Prostate gland (tissue), 2 donors: ENCODE results near the gene TMEM143. TPM values are rescaled to one million over a fixed set of nuclear protein-coding genes. Genes with fewer than 3 reads are reported as not detected.

Experiments used
- DNase-seq: peaks from one replicate; pipeline ENCODE4 v3.0.0-alpha.2; 2019; ENCODE audit warnings: low spot score
- H3K27ac ChIP-seq, 2 donors: fragments of 200-600 bp; sonication (generic); 2 replicates each; pipeline ENCODE4 v1.5.1; 2017 to 2019
- H3K27me3 ChIP-seq: fragments of 200-600 bp; sonication (generic); replicated peaks from 2 replicates; pipeline ENCODE4 v1.5.1; 2019; ENCODE audit not compliant: insufficient read depth
- H3K36me3 ChIP-seq, 2 donors: fragments of 200-600 bp; sonication (generic); 1 replicate in 1 of 2; 2 replicates in 1 of 2; pipeline versions ENCODE4 v1.5.1 to v1.8.1; 2017 to 2019
- H3K4me1 ChIP-seq: fragments of 200-600 bp; sonication (generic); replicated peaks from 2 replicates; pipeline ENCODE4 v1.5.1; 2019
- H3K4me3 ChIP-seq, 2 donors: fragments of 200-600 bp; sonication (generic); 2 replicates each; pipeline ENCODE4 v1.5.1; 2017 to 2019
- H3K9me3 ChIP-seq: fragments of 200-600 bp; sonication (generic); 2 replicates; pipeline ENCODE4 v1.5.1; 2017
- POLR2A ChIP-seq: fragments of 450-650 bp; IDR thresholded peaks from one replicate; pipeline ENCODE4 v1.6.1; 2016; ENCODE audit warnings: antibody characterized with exemption, mild to moderate bottlenecking
- POLR2AphosphoS5 ChIP-seq: sonication (generic); formaldehyde crosslinking; IDR thresholded peaks from one replicate; pipeline ENCODE4 v1.6.1; 2017; ENCODE audit warnings: antibody characterized with exemption
- WGBS: methylation state at CpG from one replicate; pipeline ENCODE4 v1.1.5; 2018; 5-methylcytosine and 5-hydroxymethylcytosine counted together
- intact Hi-C: fragments of 100-400 bp; cut with DNase I; formaldehyde crosslinking; loops from one replicate; pipeline ENCODE4 v1.14.2; 2022
- total RNA-seq, 2 donors: library from RNA; depleted of rRNA; stranded (reverse); fragments of >200 nt; gene quantifications; one replicate each; pipeline ENCODE4 v1.1.0, GENCODE V29; 2016
- TF ChIP-seq, protein P1 (sequence below), 4 experiments: fragments of 200-600 bp in 2 of 4; fragments of 450-650 bp in 2 of 4; sonication (generic) in 2 of 4; IDR thresholded peaks; 1 replicate in 3 of 4; 2 replicates in 1 of 4; pipeline ENCODE4 v1.5.1; 2016 to 2019; ENCODE audit warnings: antibody characterized with exemption in 4 of 4, mild to moderate bottlenecking in 2 of 4, moderate library complexity in 2 of 4

The TMEM143 gene
- total RNA-seq, 2 donors from 2014 or later = 4.6 to 14.9 TPM

DNA sequence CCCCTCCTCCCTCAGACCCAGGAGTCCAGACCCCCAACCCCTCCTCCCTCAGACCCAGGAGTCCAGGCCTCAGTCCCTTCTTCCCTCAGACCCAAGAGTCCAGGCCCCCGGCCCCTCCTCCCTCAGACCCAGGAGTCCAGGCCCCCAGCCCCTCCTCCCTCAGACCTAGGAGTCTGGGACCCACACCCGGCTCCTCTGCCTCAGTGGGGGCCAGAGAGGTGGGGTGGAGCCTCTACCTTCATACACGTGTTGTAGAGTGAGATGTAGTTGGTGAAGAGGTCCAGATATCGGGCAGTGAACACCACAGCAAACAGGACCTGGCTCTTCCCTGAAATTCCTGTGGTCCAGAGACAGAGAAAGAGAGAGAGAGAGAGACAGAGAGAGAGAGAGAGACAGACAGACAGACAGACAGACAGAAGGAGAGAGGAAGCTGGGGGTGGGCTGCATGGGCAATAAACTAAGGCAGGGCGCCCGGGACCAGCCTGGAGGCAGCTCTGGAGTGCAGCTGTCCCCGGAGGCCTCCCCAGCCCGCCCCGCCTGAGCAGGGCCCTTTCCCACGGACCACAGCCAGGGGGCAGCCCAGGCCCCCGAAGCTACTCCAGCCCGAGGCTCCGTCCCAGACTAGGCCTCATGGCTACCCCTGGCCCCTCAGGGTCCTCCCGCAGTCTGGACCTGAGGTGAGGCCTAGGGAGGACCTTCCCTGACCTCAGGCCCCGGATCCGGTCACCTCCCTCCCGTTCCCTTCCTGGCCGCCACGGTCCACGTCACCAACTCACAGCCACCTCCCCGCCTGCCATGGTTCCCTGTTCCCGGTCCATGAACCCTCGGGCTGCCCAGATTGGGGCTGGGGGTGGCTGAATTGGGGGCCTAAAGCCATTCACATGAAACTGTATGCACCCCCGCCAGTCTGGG lies 26.7 kb upstream of the TMEM143 start:
- Histone ChIP-seq H3K9me3 (no peaks in the 10 kb centered on the region), H3K27ac (peak overlapping the region; percentile 87 to 91), H3K27me3 (no peaks in the 10 kb centered on the region), H3K4me1 (no peaks in the 10 kb centered on the region), H3K36me3 (peaks cover 0 to 3% of the 10 kb centered on the region in 2 donors), H3K4me3 (peak overlapping the region; percentile 81 to 89)
- under 1% methylated on average over 22 of the region's 24 CpGs for WGBS
- intact Hi-C loops = loop anchor here (2.0 kb wide), 1 partner anchor 70 kb away; a partner anchor contains a TSS
- DNase-seq = peak; percentile 52
- TF ChIP-seq POLR2AphosphoS5 (peak; percentile 43), POLR2A (no peak)
- TF ChIP-seq, protein P1, sequence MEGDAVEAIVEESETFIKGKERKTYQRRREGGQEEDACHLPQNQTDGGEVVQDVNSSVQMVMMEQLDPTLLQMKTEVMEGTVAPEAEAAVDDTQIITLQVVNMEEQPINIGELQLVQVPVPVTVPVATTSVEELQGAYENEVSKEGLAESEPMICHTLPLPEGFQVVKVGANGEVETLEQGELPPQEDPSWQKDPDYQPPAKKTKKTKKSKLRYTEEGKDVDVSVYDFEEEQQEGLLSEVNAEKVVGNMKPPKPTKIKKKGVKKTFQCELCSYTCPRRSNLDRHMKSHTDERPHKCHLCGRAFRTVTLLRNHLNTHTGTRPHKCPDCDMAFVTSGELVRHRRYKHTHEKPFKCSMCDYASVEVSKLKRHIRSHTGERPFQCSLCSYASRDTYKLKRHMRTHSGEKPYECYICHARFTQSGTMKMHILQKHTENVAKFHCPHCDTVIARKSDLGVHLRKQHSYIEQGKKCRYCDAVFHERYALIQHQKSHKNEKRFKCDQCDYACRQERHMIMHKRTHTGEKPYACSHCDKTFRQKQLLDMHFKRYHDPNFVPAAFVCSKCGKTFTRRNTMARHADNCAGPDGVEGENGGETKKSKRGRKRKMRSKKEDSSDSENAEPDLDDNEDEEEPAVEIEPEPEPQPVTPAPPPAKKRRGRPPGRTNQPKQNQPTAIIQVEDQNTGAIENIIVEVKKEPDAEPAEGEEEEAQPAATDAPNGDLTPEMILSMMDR (IDR thresholded peaks at IDR 0.05) = peak; percentile 42 to 91 (median 79)

DNA sequence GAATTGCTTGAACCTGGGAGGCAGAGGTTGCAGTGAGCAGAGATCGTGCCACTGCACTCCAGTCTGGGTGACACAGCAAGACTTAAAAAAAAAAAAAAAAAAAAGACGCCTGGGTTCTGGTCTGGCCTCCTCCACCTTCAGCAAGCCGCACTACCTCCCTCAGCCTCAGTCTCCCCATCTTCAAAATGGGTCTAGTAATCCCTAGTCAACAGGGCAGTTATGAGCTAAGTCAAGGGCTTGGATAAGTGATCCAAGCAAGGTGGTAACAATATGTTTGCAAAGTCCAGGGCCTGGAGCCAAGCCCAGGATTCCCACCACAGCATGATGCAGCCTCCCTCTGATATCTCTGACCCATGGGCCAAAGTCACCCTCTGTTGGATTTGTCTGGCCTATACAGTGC lies 23.2 kb upstream of the TMEM143 start:
- H3K9me3 ChIP-seq = no peaks in the 10 kb centered on the region
- no peak overlapping the region for H3K4me3 ChIP-seq
- peaks cover 7 to 21% of the 10 kb centered on the region in 2 donors for H3K36me3 ChIP-seq
- intact Hi-C loops = no loop called here
- no peak for DNase-seq
- no peak overlapping the region for H3K27ac ChIP-seq
- no peaks in the 10 kb centered on the region for H3K4me1 ChIP-seq
- TF ChIP-seq POLR2A (no peak), POLR2AphosphoS5 (no peak)
- TF ChIP-seq, protein P1 (IDR thresholded peaks at IDR 0.05) = no peak
- no peaks in the 10 kb centered on the region for H3K27me3 ChIP-seq
- WGBS = 91% methylated on average over 3 of the region's 3 CpGs

DNA sequence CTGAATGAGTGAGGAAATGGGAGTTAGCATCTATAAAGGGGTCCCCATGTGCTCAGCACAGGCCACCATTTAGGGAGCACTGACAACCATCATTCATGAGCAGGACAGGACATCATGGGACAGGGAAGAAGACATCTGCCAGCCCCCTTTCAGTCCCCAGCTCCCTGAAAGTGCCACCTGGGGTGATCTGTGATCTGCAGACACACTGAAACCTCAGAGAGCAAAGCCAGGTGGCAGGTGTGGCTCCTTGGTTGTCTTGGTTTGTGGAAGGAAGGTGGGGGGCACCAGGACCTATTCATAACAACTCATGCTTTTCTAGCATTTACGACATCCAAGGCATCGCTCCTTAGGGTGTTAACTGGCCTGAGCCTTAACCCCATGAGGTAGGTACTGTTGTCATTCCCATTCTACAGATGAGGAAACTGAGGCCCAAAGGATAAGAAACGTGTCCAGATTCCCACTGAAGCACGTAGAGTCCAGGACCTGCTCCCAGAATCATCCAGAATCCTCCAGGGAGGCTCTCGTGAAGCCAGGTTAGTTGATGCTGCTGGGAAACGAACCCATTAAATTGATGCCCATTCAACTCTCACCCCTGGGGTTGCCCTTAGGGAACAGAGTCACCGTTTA lies 21.8 kb upstream of the TMEM143 start:
- peaks cover 7 to 21% of the 10 kb centered on the region in 2 donors for H3K36me3 ChIP-seq
- intact Hi-C loops = no loop called here

DNA sequence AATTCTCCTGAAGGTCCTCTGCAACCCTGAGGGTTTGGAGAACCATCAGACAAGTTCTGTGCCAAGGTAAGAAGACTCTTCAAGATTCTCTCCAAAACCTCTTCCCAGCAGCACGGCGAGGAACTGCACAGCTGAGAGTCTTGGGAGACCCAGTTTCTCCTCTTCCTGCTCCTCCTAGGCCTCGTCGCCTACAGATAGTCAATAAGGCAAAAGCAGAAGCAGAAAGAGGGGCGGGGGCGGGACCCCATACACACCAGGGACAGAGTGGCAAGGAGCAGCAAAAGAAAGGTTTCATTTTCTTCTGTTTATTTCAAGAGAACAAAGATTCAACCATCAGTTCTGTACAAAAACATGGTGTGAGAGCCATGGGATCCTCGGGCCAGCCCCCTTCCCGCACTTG lies 18.5 kb upstream of the TMEM143 start:
- H3K27ac ChIP-seq = no peak overlapping the region
- no peaks in the 10 kb centered on the region for H3K9me3 ChIP-seq
- DNase-seq = no peak
- H3K27me3 ChIP-seq = no peaks in the 10 kb centered on the region
- no peak for TF ChIP-seq POLR2AphosphoS5
- TF ChIP-seq, protein P1 (IDR thresholded peaks at IDR 0.05) = no peak
- intact Hi-C loops = no loop called here
- WGBS = 87% methylated on average over 8 of the region's 8 CpGs
- no peaks in the 10 kb centered on the region for H3K4me1 ChIP-seq
- H3K36me3 ChIP-seq = peaks cover 7 to 21% of the 10 kb centered on the region in 2 donors
- H3K4me3 ChIP-seq = no peak overlapping the region

More for the DNA sequence above, 21.8 kb upstream of the TMEM143 start:
- no peak overlapping the region for H3K27ac ChIP-seq
- no peak for DNase-seq
- H3K9me3 ChIP-seq = no peaks in the 10 kb centered on the region
- H3K4me1 ChIP-seq = no peaks in the 10 kb centered on the region
- WGBS = 94% methylated on average over 7 of the region's 7 CpGs
- H3K4me3 ChIP-seq = no peak overlapping the region
- no peak for TF ChIP-seq POLR2A
- TF ChIP-seq, protein P1 (IDR thresholded peaks at IDR 0.05) = no peak
- no peak for TF ChIP-seq POLR2AphosphoS5
- H3K27me3 ChIP-seq = no peaks in the 10 kb centered on the region
